Putamen (tissue), 1 donor: Measurements from ENCODE around the gene HS3ST6.
"Not testable (repeated sequence)": the region's sequence is repeated elsewhere in the genome, so short reads cannot be mapped to it uniquely, and the experiment has no call there.

ENCODE experiments used
- DNase-seq: peaks from one replicate; pipeline ENCODE4 v3.0.0-alpha.2; 2016; ENCODE audit warnings: low spot score

Gene HS3ST6

DNA sequence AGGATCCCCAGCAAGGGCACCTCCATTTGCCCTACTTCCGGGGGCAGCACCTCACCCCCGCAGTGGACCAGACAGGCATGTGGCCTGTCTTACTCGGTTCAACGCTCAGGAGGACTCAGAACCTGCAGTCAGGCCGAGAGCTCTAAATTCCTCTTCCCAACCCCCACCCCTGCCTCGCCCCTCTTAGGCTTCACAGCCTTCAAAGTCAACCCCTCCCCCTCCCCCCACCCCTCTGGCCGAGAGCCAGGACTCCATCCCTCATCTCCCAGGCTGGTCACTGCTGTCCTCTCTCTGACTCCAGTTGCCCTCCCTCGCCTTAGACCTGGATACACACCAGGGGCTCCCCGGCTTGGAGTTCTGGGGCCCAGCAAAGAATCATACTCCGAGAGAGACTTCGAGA is 8.1 kb upstream of the HS3ST6 start:
- DNase-seq: no peak

GRCh38 chr16:1924095-1924494 is 5.9 kb upstream of the HS3ST6 start:
- no peak for DNase-seq

DNA sequence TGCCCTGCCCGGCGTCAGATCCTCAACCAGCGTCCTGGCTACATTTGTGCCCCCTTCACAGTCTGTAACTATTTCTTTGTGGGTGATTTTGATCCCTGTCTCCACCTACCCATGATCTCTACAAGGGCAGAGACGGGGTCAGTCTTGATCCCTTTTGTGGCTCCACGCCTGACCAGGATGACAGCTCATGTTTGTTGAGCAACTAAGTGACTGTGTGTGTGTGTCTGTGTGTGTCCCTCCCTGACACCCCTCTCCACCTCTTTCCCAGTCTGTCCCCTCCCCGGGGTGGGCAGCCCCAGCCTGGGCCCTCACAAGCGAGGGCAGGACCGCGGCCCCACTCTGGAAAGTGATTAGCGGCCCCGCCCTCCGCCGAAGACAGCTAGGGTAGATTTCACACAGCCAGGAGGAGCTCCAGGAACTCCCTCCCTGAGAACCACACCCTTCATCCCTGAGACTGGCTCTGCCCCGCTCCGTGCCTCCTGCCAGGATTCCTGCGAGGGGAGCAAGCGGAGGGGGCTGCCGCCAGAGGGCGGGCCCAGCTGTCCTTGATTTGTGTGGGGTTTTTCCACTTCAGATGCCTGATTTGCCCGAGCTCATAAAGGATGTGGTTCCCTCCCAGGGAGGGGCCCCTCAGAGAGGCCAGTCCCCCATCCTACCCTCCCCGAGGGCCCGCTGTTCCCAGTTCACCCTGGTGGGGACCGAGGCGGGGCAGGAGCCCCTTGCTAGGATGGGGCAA is 5.3 kb upstream of the HS3ST6 start:
- no peak for DNase-seq

DNA sequence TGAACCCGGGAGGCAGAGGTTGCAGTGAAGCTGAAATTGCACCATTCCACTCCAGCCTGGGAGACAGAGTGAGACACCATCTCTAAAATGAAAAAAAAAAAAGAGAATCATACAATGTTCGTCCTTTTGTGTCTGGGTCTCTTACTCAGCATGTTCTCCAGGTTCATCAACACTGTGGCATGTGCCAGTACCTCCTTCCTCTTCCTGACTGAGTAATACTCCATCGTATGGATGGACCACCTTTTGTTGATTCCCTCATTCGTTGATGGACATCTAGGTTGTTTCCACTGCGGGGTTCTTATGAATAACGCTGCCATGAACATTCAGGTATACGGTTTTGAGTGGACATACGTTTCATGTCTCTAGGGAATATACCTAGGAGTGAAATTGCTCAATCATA is 4.1 kb upstream of the HS3ST6 start:
- no peak for DNase-seq

- DNase-seq: no peak
Measured at GRCh38 chr16:1920727-1921171, 2.5 kb upstream of the HS3ST6 start.

DNA sequence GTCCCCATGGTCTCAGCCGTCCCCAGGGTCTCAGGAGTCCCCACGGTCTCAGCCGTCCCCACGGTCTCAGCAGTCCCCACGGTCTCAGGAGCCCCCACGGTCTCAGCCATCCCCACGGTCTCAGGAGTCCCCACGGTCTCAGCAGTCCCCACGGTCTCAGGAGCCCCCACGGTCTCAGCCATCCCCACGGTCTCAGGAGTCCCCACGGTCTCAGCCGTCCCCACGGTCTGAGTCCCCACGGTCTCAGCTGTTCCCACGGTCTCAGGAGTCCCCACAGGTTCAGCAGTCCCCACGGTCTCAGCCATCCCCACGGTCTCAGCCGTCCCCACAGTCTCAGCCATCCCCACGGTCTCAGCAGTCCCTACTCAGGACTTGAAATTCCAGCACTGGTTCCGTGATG is 1.9 kb upstream of the HS3ST6 start:
- not testable (repeated sequence) for DNase-seq

- no peak for DNase-seq
Measured at GRCh38 chr16:1919327-1919998, 1.2 kb upstream of the HS3ST6 start.

GRCh38 chr16:1917665-1918350 is 407 bp downstream of the HS3ST6 start:
- no peak for DNase-seq

DNA sequence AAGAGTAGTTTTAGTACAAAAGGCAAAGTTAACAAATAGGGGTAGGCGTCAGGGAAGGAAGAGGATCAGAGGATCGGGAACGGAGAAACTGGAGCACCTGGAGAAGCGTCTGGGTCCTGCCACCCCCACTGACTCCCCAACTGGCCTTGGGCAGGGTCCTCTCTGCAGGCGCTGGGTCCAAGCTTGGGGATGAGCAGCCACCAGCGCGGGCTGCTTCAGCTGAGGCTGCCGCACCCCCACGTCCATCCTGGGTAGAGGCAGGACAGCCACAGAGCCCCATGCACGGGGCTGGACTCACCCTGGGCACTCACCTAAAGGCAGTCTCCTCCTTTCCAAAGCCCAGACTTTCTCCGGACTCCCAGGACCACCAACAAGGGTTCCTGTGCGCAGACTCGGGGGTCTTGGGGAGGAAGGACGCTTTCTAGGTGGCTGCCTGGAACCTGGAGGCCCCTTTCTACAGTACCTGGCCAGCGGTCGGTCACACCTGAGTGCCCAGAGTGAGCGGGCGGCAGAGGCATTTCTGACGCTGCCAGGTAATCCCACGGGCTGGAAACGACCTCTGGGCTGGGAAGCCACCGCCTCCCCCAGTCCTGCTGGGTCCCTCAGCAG is 1.1 kb downstream of the HS3ST6 start:
- no peak for DNase-seq

DNA sequence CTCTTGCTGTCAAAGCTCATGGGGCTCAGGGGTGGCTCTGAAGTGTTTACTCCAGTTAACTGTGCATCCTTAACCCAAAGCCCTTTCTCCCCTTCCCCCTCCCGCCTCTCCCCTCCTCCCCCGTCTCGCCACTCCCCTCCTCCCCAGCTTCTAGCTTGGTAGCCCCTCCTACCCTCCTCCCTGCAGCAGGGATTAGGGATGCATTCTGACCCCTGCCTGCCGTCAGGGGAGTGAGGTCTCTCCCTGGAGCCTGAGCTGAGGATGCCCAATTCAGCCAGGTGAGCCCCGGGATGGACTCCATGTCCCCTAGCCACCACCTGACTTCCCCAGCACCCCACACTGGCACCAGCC is 1.6 kb downstream of the HS3ST6 start:
- no peak for DNase-seq

DNA sequence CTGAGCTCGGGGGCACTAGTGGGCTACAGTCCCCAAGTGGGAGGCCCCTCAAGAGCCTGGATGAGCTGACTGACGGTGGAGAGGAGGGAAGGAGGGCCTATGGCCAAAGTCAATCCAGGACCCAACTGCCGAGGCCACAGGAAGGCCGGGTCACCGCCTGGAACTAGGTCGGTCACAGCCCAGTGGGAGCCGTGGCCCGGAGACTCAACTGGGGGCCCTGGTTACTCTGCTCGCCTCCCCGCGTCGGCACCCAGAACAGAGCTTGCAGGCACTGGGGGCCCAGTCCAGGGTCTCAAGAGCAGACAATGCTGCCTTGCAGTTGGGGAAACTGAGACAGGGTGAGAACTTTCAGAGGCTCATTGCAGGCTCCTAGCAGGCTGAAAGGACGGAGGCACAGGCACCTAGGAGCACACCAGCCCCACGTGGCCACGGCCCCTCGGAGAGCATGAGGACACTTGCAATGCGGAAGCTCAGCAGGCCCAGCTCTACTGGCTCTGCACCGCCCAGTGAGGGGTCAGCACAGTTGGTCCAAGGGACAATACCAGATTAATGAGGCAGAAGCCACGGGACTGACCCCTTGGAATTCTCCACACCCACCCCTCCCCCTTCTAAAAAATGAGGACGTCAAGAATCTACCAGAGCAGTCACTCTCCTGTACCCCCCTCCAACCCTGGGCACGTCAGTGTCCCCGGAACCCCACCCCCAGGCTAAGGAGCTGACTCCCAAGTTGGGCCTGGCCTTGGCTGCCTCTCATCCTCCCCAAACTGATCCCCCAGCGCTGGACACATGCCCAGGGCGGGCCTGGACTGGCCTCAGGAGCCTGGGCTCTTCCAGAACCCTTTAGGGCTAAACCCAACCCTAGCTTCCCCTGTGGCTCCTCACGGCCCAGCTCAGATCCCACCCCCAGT is 2.2 kb downstream of the HS3ST6 start:
- DNase-seq: no peak

DNA sequence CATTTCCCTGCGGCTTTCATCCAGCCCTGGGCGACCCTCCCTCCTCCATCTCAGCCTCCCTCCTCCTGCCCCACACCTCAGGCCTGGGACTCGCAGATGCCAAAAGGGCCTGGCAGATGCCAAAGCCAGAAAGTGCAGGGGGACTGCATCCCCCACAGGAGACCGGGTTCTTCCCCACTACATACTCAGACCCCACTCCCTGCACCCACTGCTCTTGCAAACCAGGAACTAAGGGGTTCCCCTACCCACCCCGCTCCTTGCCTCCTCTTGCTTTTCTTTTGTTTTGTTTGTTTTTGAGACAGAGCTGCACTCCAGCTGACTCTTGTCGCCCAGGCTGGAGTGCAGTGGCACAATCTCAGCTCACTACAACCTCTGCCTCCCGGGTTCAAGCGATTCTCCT is 3.2 kb downstream of the HS3ST6 start:
- DNase-seq: no peak

DNA sequence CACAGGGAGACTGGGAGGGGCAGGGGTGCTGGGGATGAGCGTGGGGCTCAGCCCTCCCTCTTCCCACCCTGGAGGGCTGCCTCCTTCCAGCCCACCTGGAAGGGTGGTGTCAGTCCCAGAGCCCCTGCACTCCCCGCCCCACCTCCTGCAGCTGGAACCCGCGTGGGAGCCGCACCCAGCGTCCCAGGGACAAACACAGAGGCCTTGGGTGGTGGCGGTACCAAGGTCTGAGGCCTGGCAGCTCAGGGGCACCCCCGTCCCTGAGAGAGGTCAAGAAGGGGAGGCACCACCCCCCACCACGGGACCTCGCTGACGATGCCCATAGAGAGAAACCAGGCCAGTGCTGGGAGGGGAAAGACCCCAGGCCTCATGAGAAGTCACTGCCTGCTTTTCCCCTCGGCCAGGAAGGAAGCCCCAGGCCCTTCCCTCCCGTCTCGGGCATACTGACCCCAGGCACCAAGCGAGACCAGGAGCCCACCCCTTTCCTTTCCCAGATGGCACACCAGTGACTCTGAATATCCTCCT is 4.1 kb downstream of the HS3ST6 start:
- no peak for DNase-seq

DNA sequence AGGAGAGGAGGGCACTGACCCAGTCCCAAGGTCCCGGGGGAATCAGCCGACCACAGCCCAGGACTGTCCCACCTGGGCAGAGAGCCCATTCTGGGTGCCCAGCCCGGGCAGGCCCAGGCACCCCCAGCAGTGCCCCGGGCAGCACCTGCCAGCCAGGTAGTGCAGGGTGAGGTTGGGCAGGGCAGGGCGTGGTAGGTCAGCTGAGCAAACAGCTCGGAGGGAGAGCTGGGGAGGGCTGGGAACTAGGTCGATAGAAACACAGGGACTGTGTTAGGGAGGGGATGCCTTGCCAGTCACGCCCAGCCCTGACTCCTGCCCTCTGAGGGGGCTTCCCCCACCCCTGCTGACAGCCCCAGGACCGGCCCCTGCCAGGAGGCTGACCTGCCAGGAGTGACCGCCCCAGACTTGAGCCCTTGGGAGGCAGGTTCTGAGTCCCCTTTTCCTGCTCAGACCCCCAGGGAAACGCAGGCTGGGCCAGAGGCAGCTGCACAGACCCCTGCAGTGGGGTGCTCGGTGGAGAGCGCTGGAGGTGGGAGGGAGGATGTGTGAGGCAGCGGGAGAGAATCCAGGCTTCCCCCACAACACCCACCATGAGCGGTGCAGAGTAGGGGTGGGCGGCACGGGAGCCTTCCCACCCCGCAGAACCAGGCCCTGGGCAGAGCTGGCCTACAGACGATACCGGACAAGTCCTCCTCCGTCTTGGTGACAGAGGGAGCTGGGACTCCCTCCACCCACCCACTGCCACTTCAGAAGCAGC is 4.7 kb downstream of the HS3ST6 start:
- DNase-seq: no peak

- no peak for DNase-seq
Measured at GRCh38 chr16:1912215-1912543, 6.0 kb downstream of the HS3ST6 start.

DNA sequence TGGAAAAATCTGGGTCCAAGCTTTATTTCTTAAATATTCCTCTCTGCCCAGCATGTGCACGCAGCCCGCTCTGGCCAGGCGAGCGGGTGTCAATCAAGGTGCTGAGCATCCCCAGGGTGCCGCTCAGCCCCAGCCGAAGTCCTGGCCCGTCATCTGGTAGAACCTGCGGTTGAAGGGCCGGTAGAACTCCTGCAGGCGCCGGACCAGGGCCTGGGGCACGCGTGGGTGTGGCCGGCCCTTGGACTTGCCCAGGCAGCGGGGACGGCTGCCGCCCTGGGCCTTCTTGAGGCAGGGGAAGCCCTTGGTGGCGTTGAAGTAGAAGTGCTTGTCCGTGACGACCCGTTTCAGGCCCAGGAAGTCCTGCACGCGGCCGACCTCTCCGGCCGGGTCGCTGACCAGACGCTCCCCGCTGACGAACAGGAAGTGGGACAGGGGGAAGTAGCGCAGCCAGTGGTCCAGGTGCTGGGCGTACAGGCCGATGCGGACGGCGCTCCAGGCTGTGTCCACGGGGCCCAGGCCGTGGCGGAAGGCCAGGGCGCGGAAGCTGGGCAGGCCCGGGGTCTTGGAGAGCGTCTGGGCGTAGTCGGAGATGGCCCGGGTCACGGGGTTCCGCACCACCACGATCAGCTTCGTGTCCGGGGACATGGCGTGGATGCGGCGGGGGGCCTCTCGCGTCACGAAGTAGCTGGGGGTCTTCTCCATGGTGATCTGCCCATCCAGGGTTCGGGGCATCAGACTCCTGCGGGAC is 6.6 kb downstream of the HS3ST6 start:
- DNase-seq: no peak

GRCh38 chr16:1909561-1910231 is 8.5 kb downstream of the HS3ST6 start:
- no peak for DNase-seq

GRCh38 chr16:1908983-1909382 is 9.2 kb downstream of the HS3ST6 start:
- DNase-seq: no peak

- no peak for DNase-seq
Measured at GRCh38 chr16:1908184-1908583, 10.0 kb downstream of the HS3ST6 start.
